ENCODE results near the gene BLVRA.
"Not testable (repeated sequence)": the region's sequence is repeated elsewhere in the genome, so short reads cannot be mapped to it uniquely, and the experiment has no call there.

Gene BLVRA

DNA sequence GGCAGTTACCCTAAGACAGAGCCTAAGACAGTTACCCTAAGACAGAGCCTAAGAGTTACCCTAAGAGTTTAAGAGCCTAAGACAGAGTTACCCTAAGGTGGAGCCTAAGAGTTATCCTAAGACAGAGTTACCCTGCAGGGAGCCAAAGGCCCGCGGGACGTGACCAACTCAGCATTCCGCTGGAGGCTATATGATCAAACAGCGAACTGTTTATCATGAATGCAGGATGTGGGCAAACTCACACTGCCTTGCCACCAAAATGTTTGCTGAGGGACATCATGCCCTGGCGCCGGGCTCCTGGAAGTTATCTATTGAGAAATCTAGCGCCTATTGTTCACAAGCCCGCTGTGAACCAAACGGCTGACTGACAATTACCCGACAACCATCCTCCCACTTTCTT lies 49.9 kb downstream of the BLVRA start:
- DNase-seq (ENCODE audit: low spot score): no peak

DNA sequence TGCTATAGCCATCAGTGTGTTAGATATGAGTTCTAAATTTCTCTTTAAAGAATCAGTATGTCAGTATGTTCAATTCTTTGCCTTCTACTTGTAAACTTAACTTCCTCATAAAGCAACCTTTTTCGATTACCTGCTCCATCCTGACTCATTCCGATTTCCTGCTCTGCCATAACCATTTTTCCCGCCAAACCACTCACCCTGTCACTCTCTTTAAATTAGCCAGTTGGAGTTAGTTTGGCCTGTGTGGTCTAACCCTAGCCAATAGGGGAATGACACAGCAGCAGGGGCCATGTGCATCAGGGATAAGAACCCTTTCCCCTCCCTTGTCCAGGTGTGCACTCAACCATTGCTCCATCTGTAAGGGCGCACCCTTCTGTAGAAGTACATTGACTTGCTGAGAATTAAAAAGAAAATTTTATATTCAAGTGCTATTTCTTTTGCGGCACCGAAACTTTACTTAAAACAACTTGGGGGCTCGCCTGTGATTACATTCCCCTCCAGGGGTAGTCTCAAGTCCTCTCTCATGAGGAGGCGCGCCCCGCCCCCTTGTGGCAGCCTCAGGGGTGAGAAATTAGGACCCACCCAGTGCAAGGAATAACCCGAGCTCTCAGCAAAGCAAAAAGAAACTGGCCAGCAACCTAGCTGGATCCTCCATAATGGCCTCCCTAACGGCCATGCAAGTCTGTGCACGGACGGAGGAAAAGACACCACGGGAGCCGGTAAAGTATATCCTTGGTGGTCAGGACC lies 51.9 kb downstream of the BLVRA start:
- not testable (repeated sequence) for DNase-seq (ENCODE audit: low spot score)

DNA sequence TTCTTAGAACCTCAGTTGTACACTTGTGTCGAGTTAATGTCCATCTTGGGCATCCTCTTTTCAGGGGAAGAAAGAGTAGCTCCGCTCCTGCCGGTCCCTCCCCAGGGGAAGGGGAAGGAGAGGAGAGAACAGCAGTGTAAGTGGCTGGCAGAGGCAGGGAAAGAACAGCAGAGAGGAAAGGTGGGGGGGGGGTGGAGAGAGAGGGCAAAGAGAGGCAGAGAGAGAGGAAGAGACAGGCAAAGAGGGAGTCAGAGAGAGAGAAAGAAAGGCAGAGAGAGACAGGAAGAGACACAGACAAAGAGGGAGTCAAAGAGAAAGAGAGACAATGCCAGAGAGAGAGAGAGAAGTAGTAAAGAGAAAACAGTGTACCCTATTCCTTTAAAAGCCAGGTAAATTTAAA lies 56.9 kb downstream of the BLVRA start:
- DNase-seq (ENCODE audit: low spot score): no peak

DNA sequence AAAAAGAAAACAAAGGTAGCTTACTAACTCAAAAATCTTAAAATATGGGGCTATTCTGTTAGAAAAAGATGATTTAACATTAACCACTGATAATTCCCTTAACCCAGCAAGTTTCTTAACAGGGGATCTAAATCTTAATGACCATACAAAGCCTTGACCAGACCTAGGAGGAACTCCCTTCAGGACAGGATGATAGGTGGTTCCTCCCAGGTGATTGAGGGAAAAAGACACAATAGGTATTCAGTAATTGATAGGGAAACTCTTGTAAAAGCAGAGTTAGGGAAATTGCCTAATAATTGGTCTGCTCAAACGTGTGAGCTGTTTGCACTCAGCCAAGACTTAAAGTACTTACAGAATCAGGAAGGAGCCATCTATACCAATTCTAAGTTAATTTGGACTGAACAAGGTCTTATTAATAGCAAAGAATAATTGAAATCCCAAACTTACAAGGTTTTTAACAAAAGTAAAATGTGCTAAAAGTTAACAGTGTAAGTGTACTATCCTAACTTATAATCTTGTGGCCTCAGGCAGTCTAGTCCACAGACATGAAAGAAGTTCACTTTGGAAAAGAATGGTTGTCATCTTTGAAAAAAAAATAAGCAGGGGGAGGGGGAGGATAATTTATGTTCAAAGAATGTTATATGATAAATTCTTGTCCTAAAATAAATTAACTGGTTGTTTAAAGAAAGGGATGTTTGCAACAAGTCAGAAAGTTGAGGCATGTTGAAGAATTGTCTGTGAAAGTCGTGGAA lies 57.7 kb downstream of the BLVRA start:
- DNase-seq (ENCODE audit: low spot score): not testable (repeated sequence)

DNA sequence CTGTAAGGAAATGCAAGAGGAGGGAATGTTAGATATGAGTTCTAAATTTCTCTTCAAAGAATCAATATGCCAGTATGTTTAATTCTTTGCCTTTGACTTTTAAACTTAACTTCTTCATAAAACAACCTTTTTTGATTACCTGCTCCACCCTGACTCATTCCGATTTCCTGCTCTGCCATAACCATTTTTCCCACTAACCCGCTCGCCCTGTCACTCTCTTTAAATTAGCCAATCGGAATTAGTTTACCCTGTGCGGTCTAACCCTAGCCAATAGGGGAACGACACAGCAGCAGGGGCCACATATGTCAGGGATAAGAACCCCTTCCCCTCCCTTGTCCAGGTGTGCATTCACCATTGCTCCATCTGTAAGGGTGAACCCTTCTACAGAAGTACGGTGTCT lies 64.9 kb downstream of the BLVRA start:
- not testable (repeated sequence) for DNase-seq (ENCODE audit: low spot score)

DNA sequence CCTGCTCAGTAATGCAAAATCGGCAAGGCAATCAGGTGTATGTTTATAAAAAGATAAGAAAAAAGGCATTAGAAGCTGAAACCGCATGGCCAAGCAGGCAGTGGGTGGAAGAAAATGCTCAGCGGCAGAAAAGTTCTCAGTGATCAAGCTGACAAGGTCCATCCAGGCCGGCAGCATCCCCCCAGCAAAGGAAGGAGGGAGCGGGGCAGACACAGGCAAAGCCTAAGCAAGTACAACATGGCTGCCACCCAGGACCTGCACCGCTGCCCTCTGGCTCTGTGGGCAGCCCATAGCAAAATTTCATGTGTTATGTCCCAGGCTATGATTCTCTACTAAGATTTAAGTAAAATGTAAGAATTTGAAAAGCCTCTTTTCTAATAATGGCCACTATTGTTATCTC lies 65.5 kb downstream of the BLVRA start:
- no peak for DNase-seq (ENCODE audit: low spot score)

DNA sequence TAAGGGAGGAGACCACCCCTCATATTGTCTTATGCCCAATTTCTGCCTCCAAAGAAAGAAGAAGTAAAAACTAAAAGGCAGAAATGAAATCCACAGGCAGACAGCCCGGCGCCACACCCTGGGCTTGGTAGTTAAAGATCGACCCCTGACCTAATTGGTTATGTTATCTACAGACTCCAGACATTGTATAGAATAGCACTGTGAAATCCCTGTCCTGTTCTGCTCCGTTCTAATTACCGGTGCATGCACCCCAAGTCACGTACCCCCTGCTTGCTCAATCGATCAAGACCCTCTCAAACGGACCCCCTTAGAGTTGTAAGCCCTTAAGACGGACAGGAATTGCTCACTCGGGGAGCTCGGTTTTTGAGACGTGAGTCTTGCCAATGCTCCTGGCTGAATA lies 66.0 kb downstream of the BLVRA start:
- not testable (repeated sequence) for DNase-seq (ENCODE audit: low spot score)

DNA sequence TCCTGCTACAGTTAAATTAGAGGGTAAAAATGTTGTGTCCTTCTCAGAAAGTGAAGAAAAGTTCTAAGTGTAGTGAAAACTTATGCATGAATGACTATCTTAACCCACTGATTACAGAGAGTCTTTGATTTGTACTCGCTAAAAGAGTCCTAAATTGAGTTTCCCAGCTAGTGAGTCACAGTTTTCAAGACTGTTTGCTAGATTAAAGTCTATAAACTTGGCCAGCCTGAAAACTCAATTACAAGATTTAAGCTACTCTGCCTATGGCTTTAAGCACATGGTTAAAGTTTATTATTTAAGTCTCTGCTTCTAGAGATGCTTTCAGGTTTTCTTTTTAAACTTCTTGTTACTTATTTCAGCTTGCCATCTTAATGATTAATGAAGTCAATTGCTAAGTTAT lies 66.5 kb downstream of the BLVRA start:
- DNase-seq (ENCODE audit: low spot score): no peak

DNA sequence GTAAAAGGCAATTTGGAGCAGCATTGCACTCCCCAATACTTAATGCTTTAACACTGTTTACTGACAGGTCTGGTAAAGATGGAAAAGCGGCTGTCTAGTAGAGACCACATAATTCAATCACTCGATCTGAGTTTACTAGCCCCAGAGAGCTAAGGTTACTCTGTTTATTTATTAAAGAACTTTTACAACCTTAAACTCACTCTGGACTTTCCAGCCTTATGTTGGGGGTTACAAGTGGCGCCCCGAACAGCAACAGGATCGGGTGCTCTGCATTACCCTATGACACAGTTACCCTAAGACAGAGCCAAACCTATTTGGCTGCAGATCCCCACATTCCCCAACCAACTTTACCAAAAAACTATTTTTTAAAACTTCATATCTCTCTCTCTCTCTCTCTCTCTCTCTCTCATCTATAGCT lies 66.9 kb downstream of the BLVRA start:
- no peak for DNase-seq (ENCODE audit: low spot score)

DNA sequence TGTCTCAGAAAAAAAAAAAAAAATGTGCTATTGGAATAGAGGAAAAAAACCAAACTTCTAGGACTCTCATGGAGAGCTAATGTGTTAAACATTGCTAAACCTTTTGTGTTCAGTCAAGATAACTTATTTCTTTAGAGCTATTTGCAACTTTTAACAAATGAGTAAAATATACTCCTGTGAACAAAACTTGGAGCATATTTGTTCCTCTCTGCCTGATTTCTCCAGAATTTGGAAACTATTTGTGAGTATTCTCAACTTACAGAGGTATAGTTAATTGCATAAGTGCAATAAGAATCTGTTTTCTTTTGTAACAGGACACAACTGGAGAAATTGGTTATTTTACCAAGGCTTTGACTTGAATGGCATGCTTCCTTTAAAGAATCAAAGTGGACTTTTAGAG lies 72.4 kb downstream of the BLVRA start:
- not testable (repeated sequence) for DNase-seq (ENCODE audit: low spot score)

DNA sequence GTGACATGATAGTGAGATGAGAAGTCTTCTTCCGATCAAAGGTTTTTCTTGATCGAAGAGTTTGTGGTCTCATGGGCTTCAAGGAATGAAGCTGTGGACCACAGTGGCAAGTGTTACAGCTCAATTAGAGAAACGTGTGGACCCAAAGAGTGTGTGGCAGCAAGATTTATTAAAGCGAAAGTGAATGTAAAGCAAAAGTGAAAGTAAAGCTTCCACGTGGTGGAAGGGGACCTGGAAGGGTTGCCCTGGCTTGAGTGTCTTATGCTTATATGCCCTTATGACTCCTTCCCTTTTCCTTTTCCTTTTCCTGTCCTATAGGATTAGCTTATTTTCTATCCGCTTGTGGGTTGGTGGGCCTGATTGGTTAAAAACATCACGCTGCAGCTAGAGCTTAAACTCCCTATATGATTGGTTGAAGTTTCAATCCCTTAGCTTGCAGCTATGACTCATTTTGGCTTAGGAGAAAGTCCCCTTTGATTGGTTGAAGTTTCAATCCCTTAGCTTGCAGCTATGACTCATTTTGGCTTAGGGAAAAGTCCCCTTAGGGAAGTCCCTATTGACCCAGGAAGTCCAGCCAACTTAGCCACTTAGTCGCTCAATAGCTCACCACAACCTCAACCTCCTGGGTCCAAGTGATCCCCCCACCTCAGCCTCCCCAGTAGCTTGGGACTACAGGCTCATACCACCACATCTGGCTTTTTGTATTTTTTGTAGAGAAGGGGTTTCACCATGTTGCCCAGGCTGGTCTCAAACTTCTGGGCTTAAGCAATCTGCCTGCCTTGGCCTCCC lies 76.2 kb downstream of the BLVRA start:
- DNase-seq (ENCODE audit: low spot score): no peak

DNA sequence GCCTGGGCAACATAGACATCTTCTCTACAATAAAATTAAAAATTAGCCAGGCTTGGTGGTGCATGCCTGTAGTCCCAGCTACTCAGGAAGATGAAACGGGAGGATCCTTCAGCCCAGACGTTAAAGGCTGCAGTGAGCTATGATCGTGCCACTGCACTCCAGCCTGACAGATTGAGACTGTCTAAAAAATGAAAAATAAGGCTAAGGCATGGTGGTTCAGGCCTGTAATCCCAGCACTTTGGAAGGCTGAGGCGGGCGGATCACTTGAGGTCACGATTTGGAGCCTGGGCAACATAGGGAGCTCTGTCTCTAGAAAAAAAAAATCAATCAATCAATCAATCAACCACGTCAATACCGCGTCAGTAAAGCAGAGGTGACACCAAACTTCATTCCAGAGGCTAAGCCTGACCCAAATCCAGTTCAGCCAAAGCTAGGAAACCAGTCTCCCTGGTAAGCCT lies 79.8 kb downstream of the BLVRA start:
- no peak for DNase-seq (ENCODE audit: low spot score)

DNA sequence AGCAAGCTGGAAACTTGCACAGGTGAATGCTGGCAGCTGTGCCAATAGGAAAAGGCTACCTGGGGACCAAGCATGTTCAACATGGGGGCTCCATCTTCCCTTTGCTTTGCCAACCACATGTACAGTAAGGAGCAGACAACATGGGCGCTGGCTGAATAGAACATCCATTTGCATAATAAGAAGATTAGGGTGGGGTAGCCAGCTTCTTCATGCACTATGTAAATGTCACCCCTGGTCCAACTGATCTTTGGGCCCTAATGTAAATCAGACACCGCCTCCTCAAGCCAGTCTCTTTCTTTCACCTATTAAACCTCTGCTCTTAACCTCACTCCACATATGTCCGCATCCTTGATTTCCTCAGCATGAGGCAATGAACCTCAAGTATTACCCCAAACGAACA lies 84.8 kb downstream of the BLVRA start:
- no peak for DNase-seq (ENCODE audit: low spot score)

DNA sequence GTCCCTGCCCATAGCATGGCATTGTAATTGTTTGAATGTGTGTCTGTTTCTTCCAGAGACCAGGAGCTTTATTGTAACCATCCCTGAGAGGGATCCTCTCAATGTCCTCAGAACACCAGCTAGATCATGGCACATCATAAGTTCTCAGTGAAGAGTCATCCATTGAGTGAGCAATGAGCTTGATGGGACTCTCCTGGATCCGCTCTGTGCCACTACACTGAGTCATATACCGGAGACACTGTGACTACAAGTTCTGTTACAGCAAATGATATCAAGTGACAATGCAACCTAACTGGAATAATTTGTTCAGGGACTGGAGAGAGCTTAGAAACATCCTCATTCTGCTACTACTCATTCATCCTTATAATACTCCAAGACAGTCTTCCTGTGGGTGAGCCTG lies 85.8 kb downstream of the BLVRA start:
- DNase-seq (ENCODE audit: low spot score): no peak

DNA sequence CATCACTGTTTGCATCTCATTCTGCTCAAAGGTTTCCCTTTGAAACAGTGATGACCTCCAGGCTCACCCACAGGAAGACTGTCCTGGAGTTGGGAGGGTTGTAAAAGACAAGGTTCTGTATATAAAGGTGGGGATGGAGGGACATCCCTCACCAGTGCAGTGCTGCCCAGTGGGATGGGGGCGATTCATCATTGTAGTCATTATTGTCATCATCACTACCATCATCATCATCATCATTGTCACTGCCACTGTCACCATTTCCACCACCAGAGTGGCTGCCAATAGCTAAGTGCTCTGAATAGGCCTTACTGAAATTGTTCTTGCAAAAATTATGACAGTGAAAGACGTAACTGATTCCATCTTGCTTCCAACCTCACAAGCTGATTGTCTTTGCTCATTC lies 86.2 kb downstream of the BLVRA start:
- no peak for DNase-seq (ENCODE audit: low spot score)

DNA sequence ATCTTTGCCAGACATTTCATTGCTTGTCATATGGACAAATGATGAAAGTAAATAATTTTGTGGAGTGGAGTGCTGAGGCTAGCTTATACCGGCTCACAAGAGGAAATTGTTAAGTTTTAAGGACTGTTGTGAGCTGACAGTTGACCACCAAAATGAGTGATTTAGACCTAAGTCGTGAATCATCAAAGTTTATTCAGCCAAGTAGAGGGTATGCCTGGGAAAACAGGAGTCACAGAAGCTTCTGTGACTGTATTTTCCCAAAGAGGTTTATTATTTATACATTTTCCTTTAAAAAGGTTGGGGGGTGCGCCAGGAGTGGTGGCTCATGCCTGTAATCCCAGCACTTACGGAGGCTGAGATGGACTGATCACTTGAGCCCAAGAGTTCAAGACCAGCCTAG lies 89.0 kb downstream of the BLVRA start:
- no peak for DNase-seq (ENCODE audit: low spot score)

DNA sequence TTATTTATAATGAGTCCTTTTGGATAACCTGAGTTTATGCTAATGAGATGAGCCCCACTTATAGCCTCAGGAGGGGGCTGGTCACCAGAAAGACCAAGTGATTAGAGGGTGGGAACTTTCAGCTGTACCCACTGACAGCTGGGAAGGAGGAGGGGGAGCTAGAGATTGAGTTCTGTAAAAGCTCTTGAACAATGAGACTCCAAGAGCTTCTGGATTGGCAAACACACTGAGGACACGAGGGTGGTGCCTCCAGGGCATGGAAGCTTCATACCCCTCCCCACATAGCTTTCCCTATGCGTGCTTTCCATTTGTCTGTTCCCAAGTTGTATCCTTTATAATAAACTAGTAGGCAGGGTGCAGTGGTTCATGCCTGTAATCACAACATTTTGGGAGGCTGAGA lies 90.6 kb downstream of the BLVRA start:
- DNase-seq (ENCODE audit: low spot score): no peak

DNA sequence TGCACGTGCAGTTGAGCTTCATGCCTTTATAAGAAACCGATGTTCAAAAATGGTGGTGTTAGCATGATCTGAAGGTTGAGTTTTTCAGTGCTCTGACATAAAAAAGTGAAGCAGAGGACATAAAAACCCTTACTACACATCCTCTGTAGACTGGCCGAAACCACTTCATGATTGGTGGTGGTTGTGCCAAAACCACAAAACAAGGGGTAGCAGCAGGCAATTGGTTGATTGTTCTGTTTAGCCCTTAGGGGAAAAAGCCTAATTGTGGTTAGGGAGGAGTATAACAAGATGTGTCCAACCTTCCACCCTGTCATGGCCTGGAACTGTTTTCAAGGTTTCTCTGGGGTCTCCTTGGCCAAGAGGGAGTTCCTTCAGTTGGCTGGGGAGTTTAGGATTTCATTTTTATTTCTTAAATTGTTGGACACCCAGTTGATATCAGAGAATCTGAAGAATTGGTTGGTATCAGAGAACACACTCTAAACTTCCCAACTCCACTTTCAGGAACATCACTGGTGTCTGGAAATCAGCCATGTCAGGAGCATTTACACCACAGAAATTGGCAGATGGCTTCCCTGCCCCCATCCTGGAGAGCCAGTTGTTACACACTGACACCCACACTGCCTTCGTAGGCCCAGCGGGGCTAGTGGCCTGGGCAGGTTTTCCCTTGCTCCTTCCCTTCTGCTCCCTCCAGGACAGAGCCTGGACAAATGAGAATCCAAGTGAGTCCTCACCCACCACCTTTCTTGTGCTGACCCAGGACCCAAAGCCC lies 92.1 kb downstream of the BLVRA start:
- DNase-seq (ENCODE audit: low spot score): no peak

DNA sequence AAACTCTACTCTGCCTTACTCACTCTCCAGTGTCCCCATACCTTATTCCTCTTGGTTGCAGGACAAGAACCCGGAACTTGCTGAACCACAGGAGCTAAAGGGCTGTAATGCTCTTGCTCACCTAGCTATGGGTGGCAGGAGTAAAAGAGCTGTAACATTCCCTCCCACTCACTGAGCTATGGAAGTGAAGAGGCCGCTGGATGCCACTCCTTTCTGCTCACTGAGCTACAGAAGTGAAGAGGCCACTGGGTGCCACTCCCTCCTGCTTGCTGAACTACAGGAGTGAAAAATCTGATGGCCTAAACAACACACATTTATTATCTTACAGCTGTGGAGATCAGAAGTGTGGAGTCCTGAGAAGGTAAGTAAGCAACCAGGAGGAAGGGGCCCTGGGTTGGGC lies 93.3 kb downstream of the BLVRA start:
- DNase-seq (ENCODE audit: low spot score): no peak

DNA sequence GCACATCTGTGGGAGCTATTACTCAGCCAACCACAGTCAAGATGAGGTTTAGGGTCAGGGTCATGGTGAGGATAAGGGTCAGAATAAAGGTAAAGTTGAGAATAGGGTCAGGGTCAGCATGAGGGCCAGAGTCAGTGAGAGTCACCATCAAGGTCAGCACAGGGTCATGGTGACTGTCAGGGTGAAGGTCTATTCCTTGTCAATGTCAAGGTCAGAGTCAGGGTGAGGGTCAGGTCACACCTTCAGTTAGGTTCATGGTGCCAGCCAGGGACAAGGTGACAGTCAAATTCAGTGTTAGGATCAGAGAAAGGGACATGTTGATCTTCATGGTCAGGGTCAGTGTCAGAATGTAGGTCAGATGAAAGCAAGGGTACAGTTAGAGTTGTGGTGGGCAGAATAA lies 96.7 kb downstream of the BLVRA start:
- DNase-seq (ENCODE audit: low spot score): no peak

DNA sequence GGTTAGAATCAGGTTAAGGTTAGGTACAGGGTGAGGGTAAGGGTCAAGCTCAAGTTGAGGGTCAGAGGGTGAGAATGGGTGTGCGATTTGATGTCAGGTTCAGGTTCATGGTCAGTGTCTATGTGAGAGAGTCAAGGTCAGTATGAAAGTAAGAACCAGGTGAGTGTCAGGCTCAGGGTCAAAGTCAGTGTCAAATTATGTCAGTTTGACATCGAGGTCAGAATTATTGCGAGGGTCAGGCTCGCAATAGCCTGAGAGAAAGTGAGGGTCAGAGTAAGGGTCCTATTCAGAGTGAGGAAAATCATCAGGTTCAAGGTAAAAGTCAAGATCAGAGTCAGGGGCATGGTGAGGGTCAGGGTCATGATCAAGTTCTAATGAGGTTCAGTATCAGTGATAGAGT lies 97.8 kb downstream of the BLVRA start:
- no peak for DNase-seq (ENCODE audit: low spot score)

Data from GM03348 (cell line).